Kidney (tissue), 14 donors: ENCODE measurements around the gene OR10H1. TPM values are rescaled to one million over a fixed set of nuclear protein-coding genes. Genes with fewer than 3 reads are reported as not detected.
"Not testable (repeated sequence)": the region's sequence is repeated elsewhere in the genome, so short reads cannot be mapped to it uniquely, and the experiment has no call there.

Source experiments
- DNase-seq, 5 donors: peaks; one replicate each; pipeline ENCODE4 v3.0.0-alpha.2; 2013 to 2020
- FAIRE-seq: peaks from 2 replicates; lab custom pipeline; 2012; peaks lifted over from hg19 to GRCh38; lab: Jason Lieb, UNC
- H3K27ac ChIP-seq, 2 donors: one replicate each; pipeline ENCODE4 v1.7.0; 2013; ENCODE audit warnings: low read depth in 2 of 2, low read length in 2 of 2, inconsistent platforms in 1 of 2
- H3K27me3 ChIP-seq: one replicate; pipeline ENCODE4 v1.7.1; 2013; ENCODE audit warnings: low read length, inconsistent platforms; ENCODE audit not compliant: control insufficient read depth, insufficient read depth
- H3K36me3 ChIP-seq, 3 donors: one replicate each; pipeline versions ENCODE4 v1.7.0 to v1.7.1; 2013; ENCODE audit warnings: low read length in 3 of 3, control low read depth in 1 of 3, inconsistent platforms in 1 of 3; ENCODE audit not compliant: insufficient read depth in 3 of 3, control insufficient read depth in 2 of 3
- H3K4me1 ChIP-seq, 3 donors: one replicate each; pipeline versions ENCODE4 v1.7.0 to v1.7.1; 2013; ENCODE audit warnings: low read length in 3 of 3, inconsistent platforms in 1 of 3, low read depth in 1 of 3; ENCODE audit not compliant: control insufficient read depth in 2 of 3, insufficient read depth in 2 of 3
- H3K4me3 ChIP-seq, 3 donors: one replicate each; pipeline versions ENCODE4 v1.7.0 to v1.8.1; 2013; ENCODE audit warnings: low read length in 3 of 3, control low read depth in 1 of 3, inconsistent platforms in 1 of 3
- H3K9ac ChIP-seq, 3 donors: one replicate each; pipeline versions ENCODE4 v1.7.0 to v1.7.1; 2013; ENCODE audit warnings: low read length in 3 of 3, control low read depth in 1 of 3, inconsistent platforms in 1 of 3
- H3K9me3 ChIP-seq, 3 donors: one replicate each; pipeline versions ENCODE4 v1.7.0 to v1.7.1; 2013; ENCODE audit warnings: low read length in 3 of 3, control low read depth in 1 of 3, inconsistent platforms in 1 of 3; ENCODE audit not compliant: control insufficient read depth in 2 of 3, insufficient read depth in 1 of 3
- intact Hi-C: fragments of 100-400 bp; cut with DNase I; formaldehyde crosslinking; loops from one replicate; pipeline ENCODE4 v1.11.1; 2022
- polyA plus RNA-seq: library from polyadenylated mRNA; stranded (reverse); fragments of 350-450 nt; fragmentation: Illumina TruSeq; extraction: RNeasy Lipid Tissue Mini Kit (QIAGEN cat#74804); gene quantifications from one replicate; pipeline ENCODE4 v1.2.3, GENCODE V29; 2014; ENCODE audit warnings: low read depth, low replicate concordance; ENCODE audit not compliant: insufficient read depth
- total RNA-seq: library from RNA; stranded (reverse); fragmentation: NEBNext Ultra II Directional; extraction: Animal tissue kit (Norgen Biotek cat#: 25700); gene quantifications from one replicate; pipeline ENCODE4 v1.2.1, GENCODE V29; 2021
- TF ChIP-seq, protein P1 (sequence below): IDR thresholded peaks from 3 replicates; pipeline ENCODE4 v1.5.1; 2012; ENCODE audit warnings: mild to moderate bottlenecking, moderate library complexity, borderline replicate concordance; ENCODE audit not compliant: insufficient read depth; ENCODE audit errors: extremely low read depth
- donor health status: control.
- donor health status: control.
- donor health status: control.
- donor health status: control.
- donor health status: control.
- donor health status: DM: yes; HTN: yes; CAD: no.
- donor health status: Normal renal cell carcinoma (clear cell type).

Gene OR10H1
- total and polyA plus RNA-seq, 2 donors from 2014 or later = 0.09 TPM; not detected in 1

DNA sequence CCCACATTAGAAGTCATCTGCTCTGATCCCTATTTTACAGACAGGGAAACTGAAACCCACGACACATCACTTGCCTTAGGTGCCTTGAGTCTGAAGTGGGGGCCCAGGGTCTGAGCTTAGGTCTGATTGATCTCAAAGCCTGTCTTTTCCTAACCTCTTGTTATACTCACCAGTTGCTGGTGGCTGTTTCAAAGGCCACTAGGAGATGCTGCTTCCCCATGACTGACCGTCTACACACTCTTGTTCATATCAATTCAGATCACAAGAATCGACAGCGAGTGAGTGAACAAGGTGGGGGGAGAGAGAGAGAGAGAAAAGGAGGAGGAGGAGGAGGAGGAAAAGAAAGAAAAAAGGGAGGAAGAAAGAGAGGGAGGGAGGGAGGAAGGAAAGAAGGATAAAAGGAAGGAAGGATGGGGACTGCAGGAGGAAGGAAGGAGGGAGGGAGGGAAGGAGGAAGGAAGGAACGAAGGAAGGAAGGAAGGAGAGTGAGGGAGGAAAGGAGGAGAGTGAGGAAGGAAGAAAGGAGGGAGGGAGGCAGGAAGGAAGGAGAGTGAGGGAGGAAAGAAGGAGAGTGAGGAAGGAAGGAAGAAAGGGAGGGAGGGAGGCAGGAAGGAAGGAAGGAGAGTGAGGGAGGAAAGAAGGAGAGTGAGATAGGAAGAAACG lies 3.3 kb downstream of the OR10H1 start:
- no peaks in the 10 kb centered on the region for H3K36me3 ChIP-seq
- no peak overlapping the region for H3K27ac ChIP-seq
- TF ChIP-seq, protein P1, sequence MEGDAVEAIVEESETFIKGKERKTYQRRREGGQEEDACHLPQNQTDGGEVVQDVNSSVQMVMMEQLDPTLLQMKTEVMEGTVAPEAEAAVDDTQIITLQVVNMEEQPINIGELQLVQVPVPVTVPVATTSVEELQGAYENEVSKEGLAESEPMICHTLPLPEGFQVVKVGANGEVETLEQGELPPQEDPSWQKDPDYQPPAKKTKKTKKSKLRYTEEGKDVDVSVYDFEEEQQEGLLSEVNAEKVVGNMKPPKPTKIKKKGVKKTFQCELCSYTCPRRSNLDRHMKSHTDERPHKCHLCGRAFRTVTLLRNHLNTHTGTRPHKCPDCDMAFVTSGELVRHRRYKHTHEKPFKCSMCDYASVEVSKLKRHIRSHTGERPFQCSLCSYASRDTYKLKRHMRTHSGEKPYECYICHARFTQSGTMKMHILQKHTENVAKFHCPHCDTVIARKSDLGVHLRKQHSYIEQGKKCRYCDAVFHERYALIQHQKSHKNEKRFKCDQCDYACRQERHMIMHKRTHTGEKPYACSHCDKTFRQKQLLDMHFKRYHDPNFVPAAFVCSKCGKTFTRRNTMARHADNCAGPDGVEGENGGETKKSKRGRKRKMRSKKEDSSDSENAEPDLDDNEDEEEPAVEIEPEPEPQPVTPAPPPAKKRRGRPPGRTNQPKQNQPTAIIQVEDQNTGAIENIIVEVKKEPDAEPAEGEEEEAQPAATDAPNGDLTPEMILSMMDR = no peak
- no peaks in the 10 kb centered on the region for H3K4me1 ChIP-seq
- H3K9me3 ChIP-seq = no peaks in the 10 kb centered on the region
- H3K27me3 ChIP-seq = peaks cover 5% of the 10 kb centered on the region
- FAIRE-seq = no peak
- no peak overlapping the region for H3K4me3 ChIP-seq
- DNase-seq = no peak
- no peak overlapping the region for H3K9ac ChIP-seq
- intact Hi-C loops = no loop called here

DNA sequence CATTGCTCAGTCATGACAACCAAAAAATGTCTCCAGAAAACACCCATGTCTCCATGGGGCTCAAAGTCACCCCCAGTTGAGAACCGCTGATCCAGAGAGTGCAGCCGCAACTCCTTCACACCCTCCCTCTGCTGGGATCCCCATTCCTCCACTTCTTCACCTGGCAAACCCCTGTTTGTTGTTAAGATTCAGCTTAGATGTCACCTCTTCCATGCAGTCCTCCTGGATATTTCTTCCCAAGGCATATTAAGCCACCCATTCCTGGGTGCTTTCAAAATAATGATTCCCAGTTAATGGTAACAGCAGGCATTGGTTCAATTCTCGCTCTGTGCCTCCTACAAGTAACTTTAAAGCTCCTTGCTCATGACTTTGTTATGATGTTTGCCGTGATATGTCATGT lies 4.0 kb downstream of the OR10H1 start:
- no peaks in the 10 kb centered on the region for H3K36me3 ChIP-seq
- peaks cover 5% of the 10 kb centered on the region for H3K27me3 ChIP-seq
- FAIRE-seq = no peak
- H3K9me3 ChIP-seq = no peaks in the 10 kb centered on the region
- H3K4me1 ChIP-seq = no peaks in the 10 kb centered on the region
- no peak overlapping the region for H3K4me3 ChIP-seq
- no peak overlapping the region for H3K27ac ChIP-seq
- no peak overlapping the region for H3K9ac ChIP-seq
- TF ChIP-seq, protein P1 = no peak
- intact Hi-C loops = no loop called here
- no peak for DNase-seq

DNA sequence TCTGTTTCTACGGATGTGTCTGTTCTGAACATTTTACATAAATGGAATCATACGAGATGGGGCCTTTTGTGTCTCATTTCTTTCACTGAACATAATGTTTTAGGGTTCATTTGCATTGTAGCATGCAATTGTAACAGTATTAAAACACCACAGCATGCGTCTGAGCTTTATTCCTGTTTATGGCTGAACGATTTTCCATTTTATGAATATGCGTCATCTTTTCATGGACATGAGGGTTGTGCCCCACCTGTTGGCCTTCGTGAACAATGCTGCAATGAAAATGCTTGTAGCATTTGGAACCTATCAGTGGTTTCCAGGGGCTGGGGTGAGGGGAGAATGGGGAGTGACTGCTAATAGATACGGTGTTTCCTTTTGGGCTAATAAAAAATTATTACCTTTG lies 5.1 kb downstream of the OR10H1 start:
- Histone ChIP-seq H3K27ac (no peak overlapping the region), H3K4me1 (no peaks in the 10 kb centered on the region), H3K9ac (no peak overlapping the region), H3K36me3 (no peaks in the 10 kb centered on the region), H3K9me3 (no peaks in the 10 kb centered on the region), H3K4me3 (no peak overlapping the region), H3K27me3 (peaks cover 5% of the 10 kb centered on the region)
- FAIRE-seq (no peak), DNase-seq (peak in 2 of 5 donors; percentile 1 to 8)
- intact Hi-C loops = no loop called here
- TF ChIP-seq, protein P1 = no peak

DNA sequence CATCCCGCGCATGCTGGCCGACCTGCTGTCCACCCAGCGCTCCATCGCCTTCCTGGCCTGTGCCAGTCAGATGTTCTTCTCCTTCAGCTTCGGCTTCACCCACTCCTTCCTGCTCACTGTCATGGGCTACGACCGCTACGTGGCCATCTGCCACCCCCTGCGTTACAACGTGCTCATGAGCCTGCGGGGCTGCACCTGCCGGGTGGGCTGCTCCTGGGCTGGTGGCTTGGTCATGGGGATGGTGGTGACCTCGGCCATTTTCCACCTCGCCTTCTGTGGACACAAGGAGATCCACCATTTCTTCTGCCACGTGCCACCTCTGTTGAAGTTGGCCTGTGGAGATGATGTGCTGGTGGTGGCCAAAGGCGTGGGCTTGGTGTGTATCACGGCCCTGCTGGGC lies 21.2 kb downstream of the OR10H1 start:
- H3K27me3 ChIP-seq, DNase-seq, H3K27ac ChIP-seq, H3K4me1 ChIP-seq, H3K4me3 ChIP-seq, H3K36me3 ChIP-seq, H3K9me3 ChIP-seq, H3K9ac ChIP-seq, intact Hi-C loops, FAIRE-seq: not testable (repeated sequence)
